ENCODE measurements around the gene FBXL3.

- TF ChIP-seq CTCF (IDR thresholded peaks at IDR 0.05; ENCODE audit: insufficient read depth, low read depth, low read length) (no peak), EZH2 (IDR thresholded peaks at IDR 0.05; ENCODE audit: insufficient read depth, low read length) (no peak)
These were observed 17.9 kb downstream of the FBXL3 start for GRCh38 chr13:77009011-77009410.
